H1 (cell line): ENCODE measurements around the gene UMPS. TPM values are rescaled to one million over a fixed set of nuclear protein-coding genes. Genes with fewer than 3 reads are reported as not detected.

Experiments used
- ATF3 ChIP-seq: IDR thresholded peaks from 2 replicates; pipeline ENCODE4 v1.6.1; 2011; ENCODE audit warnings: low read depth, mild to moderate bottlenecking, low read length; ENCODE audit not compliant: insufficient read depth
- CHD1 ChIP-seq: IDR thresholded peaks from 2 replicates; pipeline ENCODE4 v1.6.1; 2012; ENCODE audit warnings: low read depth, low read length, improper control_type of control experiment
- CHD7 ChIP-seq: fragments of 300-600 bp; sonication (generic); IDR thresholded peaks from 2 replicates; pipeline ENCODE4 v1.7.1; 2012; ENCODE audit warnings: low read length, moderate library complexity, mild to moderate bottlenecking, inconsistent platforms; ENCODE audit not compliant: insufficient replicate concordance
- GTF2F1 ChIP-seq: IDR thresholded peaks from 2 replicates; pipeline ENCODE4 v1.6.1; 2012; ENCODE audit warnings: low read depth, low read length, improper control_type of control experiment, borderline replicate concordance
- HDAC2 ChIP-seq, 2 experiments: fragments of 300-600 bp in 1 of 2; sonication (generic) in 1 of 2; IDR thresholded peaks; 2 replicates each; pipeline ENCODE4 v1.6.1; 2011 to 2012; ENCODE audit warnings: low read depth in 2 of 2, low read length in 2 of 2, mild to moderate bottlenecking in 2 of 2, moderate library complexity in 2 of 2, borderline replicate concordance in 1 of 2, inconsistent platforms in 1 of 2
- KDM5A ChIP-seq: fragments of 200-600 bp; IDR thresholded peaks from 2 replicates; pipeline ENCODE4 v1.7.1; 2012; ENCODE audit warnings: mild to moderate bottlenecking, low read length, inconsistent platforms, mixed read lengths
- POLR2A ChIP-seq, 2 experiments: IDR thresholded peaks; 1 replicate in 1 of 2; 2 replicates in 1 of 2; pipeline ENCODE4 v1.6.1; 2011; ENCODE audit warnings: low read depth in 2 of 2, low read length in 2 of 2, mild to moderate bottlenecking in 2 of 2; ENCODE audit errors: control extremely low read depth in 1 of 2
- SIRT6 ChIP-seq: IDR thresholded peaks from one replicate; pipeline ENCODE4 v1.7.1; 2012; ENCODE audit warnings: low read length, inconsistent platforms
- TAF1 ChIP-seq: IDR thresholded peaks from 2 replicates; pipeline ENCODE4 v1.6.1; 2011; ENCODE audit warnings: mild to moderate bottlenecking, low read depth, low read length
- TCF12 ChIP-seq: IDR thresholded peaks from 2 replicates; pipeline ENCODE4 v1.6.1; 2011; ENCODE audit warnings: low read depth, mild to moderate bottlenecking, low read length
- polyA plus RNA-seq, 7 experiments: library from polyadenylated mRNA; depleted of rRNA in 3 of 7; stranded (reverse) in 5 of 7; unstranded in 2 of 7; fragments of >200 nt in 5 of 7; fragments of 200-250 nt in 2 of 7; gene quantifications; 1 replicate in 5 of 7; 2 replicates in 1 of 7; 4 replicates in 1 of 7; pipeline versions ENCODE4 v1.2.1 to v1.2.3, GENCODE V29; 2011 to 2013; ENCODE audit warnings: missing spikeins in 2 of 7, mixed read lengths in 2 of 7
- total RNA-seq: library from RNA; stranded (reverse); fragmentation: NEBNext Ultra II Directional; extraction: Animal tissue kit (Norgen Biotek cat#: 25700); gene quantifications from 2 replicates; pipeline ENCODE4 v1.2.1, GENCODE V29; 2021

Gene UMPS
- total and polyA plus RNA-seq, 2 of the 8 experiments (the other 6 are each of a cell fraction or from before 2014, with no cell fraction given): 32.8 to 59.0 TPM

- TF ChIP-seq CHD7 (no peak), ATF3 (peak; percentile 64; the same call in 1 of the 2 replicates), KDM5A (peak; percentile 92), GTF2F1 (no peak; the same call in 1 of the 2 replicates), TAF1 (peak; percentile 93), TCF12 (no peak), HDAC2 (IDR thresholded peaks at IDR 0.05; ENCODE audit: borderline replicate concordance in 1 of 2, low read depth in 2 of 2, low read length in 2 of 2) (peak in 1 of 2 experiments; percentile 58; a peak in 1 of 4 replicates), POLR2A (IDR thresholded peaks at IDR 0.05; ENCODE audit: control extremely low read depth in 1 of 2, low read depth in 2 of 2, low read length in 2 of 2) (peak; percentile 91 to 96), CHD1 (no peak), SIRT6 (no peak)
Measured at GRCh38 chr3:124730129-124730940, at the start of gene UMPS (continued).
